ENCODE data around the gene SLC41A2.

DNA sequence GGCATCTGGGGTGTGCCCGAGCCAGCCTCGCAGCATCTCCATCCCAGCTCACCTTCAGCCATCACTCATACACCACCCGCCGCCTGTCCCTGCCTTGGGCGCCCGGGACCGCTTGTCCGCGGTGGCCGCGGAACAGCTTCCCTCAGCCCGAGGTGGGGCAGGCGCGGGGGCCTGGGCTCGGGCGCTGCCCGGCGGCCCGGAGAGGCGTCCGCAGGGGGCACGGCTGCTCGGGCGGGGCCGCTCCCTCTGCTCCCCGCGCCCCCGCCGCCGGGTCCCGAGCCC, 430 bp downstream of the SLC41A2 start:
- TF ChIP-seq, protein P1, sequence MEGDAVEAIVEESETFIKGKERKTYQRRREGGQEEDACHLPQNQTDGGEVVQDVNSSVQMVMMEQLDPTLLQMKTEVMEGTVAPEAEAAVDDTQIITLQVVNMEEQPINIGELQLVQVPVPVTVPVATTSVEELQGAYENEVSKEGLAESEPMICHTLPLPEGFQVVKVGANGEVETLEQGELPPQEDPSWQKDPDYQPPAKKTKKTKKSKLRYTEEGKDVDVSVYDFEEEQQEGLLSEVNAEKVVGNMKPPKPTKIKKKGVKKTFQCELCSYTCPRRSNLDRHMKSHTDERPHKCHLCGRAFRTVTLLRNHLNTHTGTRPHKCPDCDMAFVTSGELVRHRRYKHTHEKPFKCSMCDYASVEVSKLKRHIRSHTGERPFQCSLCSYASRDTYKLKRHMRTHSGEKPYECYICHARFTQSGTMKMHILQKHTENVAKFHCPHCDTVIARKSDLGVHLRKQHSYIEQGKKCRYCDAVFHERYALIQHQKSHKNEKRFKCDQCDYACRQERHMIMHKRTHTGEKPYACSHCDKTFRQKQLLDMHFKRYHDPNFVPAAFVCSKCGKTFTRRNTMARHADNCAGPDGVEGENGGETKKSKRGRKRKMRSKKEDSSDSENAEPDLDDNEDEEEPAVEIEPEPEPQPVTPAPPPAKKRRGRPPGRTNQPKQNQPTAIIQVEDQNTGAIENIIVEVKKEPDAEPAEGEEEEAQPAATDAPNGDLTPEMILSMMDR (IDR thresholded peaks at IDR 0.05) = no peak
- TF ChIP-seq POLR2AphosphoS5 (IDR thresholded peaks at IDR 0.05) = no peak
- TF ChIP-seq POLR2A (IDR thresholded peaks at IDR 0.05) = no peak

Data from breast epithelium (tissue), 3 donors.